Measurements from ENCODE around the gene FAM168A.

FAM168A gene

DNA sequence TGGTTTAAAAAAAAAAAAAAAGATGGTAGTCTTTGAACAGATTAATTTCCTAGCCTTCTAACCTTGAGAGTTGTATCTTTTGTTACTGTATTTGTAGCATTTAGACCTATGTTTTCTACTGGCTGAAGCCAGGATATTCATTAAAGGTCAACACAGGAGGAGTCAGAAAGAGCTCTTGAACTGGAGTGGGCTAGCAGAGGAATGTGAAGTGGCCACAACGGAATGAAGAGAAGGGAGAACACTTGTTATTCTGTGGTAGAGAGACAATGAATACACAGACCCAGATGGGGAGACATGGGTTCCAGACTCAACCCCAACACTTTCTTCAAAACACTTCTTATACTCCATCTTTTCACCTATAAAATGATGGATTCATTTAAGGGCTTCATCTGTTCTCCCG, 133.6 kb downstream of the FAM168A start:
- no peaks in the 10 kb centered on the region for H3K36me3 ChIP-seq (ENCODE audit: control insufficient read depth, insufficient read depth, low read length)
- no peak overlapping the region for H3K4me3 ChIP-seq (replicated peaks; ENCODE audit: low read depth, low read length)
- TF ChIP-seq, protein P1, sequence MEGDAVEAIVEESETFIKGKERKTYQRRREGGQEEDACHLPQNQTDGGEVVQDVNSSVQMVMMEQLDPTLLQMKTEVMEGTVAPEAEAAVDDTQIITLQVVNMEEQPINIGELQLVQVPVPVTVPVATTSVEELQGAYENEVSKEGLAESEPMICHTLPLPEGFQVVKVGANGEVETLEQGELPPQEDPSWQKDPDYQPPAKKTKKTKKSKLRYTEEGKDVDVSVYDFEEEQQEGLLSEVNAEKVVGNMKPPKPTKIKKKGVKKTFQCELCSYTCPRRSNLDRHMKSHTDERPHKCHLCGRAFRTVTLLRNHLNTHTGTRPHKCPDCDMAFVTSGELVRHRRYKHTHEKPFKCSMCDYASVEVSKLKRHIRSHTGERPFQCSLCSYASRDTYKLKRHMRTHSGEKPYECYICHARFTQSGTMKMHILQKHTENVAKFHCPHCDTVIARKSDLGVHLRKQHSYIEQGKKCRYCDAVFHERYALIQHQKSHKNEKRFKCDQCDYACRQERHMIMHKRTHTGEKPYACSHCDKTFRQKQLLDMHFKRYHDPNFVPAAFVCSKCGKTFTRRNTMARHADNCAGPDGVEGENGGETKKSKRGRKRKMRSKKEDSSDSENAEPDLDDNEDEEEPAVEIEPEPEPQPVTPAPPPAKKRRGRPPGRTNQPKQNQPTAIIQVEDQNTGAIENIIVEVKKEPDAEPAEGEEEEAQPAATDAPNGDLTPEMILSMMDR (IDR thresholded peaks at IDR 0.05; ENCODE audit: insufficient read depth, low read length, poor library complexity, severe bottlenecking), result no peak
- DNase-seq (ENCODE audit: extremely low read depth, insufficient read length), result no peak
- H3K27me3 ChIP-seq (replicated peaks; ENCODE audit: control insufficient read depth, insufficient read depth, low read length), result no peaks in the 10 kb centered on the region

DNA sequence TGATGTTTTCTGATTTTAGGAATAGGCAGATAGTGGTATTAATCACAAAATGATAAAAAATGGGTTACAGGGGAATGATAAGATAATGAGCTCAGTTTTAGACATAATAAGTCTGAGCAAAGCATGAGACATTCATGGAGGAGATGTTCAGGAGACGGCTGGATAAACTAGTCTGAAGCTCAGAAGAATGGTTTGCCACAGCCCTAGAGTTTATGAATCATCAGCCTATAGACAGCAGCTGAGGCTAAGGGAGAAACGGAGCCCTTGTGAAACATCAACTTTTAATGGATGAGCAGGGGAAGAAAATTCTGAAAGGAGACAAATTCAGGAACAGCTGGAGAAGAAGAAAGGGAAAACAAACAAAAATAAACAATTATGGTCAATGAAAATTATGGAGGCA, 134.6 kb downstream of the FAM168A start:
- TF ChIP-seq, protein P1 (IDR thresholded peaks at IDR 0.05; ENCODE audit: insufficient read depth, low read length, poor library complexity, severe bottlenecking), result no peak
- H3K27me3 ChIP-seq (replicated peaks; ENCODE audit: control insufficient read depth, insufficient read depth, low read length), result no peaks in the 10 kb centered on the region
- no peak overlapping the region for H3K4me3 ChIP-seq (replicated peaks; ENCODE audit: low read depth, low read length)
- DNase-seq (ENCODE audit: extremely low read depth, insufficient read length), result no peak
- no peaks in the 10 kb centered on the region for H3K36me3 ChIP-seq (ENCODE audit: control insufficient read depth, insufficient read depth, low read length)

DNA sequence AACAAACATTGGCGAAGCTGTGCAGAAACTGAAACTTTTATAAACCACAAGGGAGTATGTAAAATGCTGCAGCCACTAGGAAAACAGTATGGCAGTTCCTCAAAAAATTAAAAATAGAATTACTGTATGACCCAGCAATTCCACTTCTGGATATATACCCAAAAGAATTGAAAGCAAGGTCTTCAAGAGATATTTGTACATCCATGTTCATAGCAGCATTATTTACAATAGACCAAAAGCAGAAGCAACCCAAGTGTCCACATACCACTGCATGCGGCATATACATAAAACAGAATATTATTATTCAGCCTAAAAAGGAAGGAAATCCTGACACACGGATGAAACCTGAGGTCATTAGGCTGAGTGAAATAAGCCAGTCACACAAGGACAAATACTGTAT, 135.9 kb downstream of the FAM168A start:
- no peak for DNase-seq (ENCODE audit: extremely low read depth, insufficient read length)

DNA sequence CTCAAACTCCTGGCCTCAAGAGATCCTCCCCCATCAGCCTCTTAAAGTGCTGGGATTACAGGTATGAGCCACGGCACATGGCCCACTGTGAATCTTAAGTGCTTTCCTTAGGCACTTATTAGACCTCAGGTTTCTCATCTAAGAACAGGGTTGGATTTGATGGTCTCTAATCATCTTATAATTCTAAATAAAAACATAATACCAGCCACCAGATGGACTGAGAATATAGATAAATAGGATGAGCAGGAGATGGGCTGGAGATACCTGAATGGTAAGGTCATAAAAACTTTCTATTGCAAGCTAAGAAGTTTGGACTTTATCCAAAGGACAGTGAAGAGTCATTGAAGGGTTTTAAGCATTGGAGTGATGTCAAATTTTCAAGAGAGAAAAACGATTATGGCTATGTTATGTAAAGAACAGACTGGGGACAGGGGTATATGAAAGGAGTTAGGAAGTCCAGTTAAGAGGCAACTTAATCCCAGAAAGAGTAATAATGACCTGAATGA, 136.5 kb downstream of the FAM168A start:
- no peak for DNase-seq (ENCODE audit: extremely low read depth, insufficient read length)
- Histone ChIP-seq H3K4me3 (replicated peaks; ENCODE audit: low read depth, low read length) (no peak overlapping the region), H3K36me3 (ENCODE audit: control insufficient read depth, insufficient read depth, low read length) (no peaks in the 10 kb centered on the region), H3K27me3 (replicated peaks; ENCODE audit: control insufficient read depth, insufficient read depth, low read length) (no peaks in the 10 kb centered on the region)
- TF ChIP-seq, protein P1 (IDR thresholded peaks at IDR 0.05; ENCODE audit: insufficient read depth, low read length, poor library complexity, severe bottlenecking), result no peak

More for the DNA sequence above, 135.9 kb downstream of the FAM168A start:
- Histone ChIP-seq H3K36me3 (ENCODE audit: control insufficient read depth, insufficient read depth, low read length) (no peaks in the 10 kb centered on the region), H3K4me3 (replicated peaks; ENCODE audit: low read depth, low read length) (no peak overlapping the region), H3K27me3 (replicated peaks; ENCODE audit: control insufficient read depth, insufficient read depth, low read length) (no peaks in the 10 kb centered on the region)
- TF ChIP-seq, protein P1 (IDR thresholded peaks at IDR 0.05; ENCODE audit: insufficient read depth, low read length, poor library complexity, severe bottlenecking), result no peak

DNA sequence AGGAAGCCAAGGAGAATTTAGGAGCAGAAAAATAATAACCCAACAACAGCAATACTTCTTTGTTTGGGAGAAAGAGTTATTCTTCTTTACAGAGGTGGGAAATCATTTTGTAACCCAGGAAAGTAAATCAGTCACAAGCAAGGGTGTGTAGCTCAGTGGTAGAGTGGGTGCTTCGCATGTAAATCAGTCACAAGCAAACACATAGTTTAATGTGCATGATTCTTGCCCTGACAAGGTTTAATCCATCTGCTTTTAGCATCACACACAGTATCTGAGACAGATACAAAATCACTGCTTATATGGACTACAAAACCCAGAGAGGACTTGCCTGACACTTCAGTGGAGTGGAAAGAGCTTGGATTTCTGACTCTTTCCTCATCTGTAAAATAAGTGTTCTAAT, 139.7 kb downstream of the FAM168A start:
- TF ChIP-seq, protein P1 (IDR thresholded peaks at IDR 0.05; ENCODE audit: insufficient read depth, low read length, poor library complexity, severe bottlenecking), result no peak
- Histone ChIP-seq H3K36me3 (ENCODE audit: control insufficient read depth, insufficient read depth, low read length) (no peaks in the 10 kb centered on the region), H3K4me3 (replicated peaks; ENCODE audit: low read depth, low read length) (no peak overlapping the region), H3K27me3 (replicated peaks; ENCODE audit: control insufficient read depth, insufficient read depth, low read length) (no peaks in the 10 kb centered on the region)
- no peak for DNase-seq (ENCODE audit: extremely low read depth, insufficient read length)

DNA sequence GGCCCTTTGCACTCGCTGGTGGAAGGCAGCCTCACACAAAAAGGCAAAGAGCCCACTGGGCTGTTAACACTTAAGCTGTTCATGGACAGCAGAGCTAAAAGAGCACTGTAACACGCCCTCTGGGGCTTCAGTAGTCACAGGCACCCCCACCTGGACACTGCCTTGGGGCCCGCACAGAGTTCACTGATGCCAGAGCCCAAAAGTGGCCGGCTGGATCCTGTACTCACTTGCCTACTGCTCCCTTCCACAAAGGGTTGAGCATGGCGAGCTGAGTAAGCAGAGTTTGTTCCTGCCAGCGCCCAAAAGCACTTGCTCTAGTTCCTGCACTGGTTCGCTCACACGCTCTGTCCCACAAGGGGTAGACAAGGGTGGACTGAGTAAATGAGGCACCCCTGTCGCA, 142.9 kb downstream of the FAM168A start:
- no peak for DNase-seq (ENCODE audit: extremely low read depth, insufficient read length)
- Histone ChIP-seq H3K4me3 (replicated peaks; ENCODE audit: low read depth, low read length) (no peak overlapping the region), H3K27me3 (replicated peaks; ENCODE audit: control insufficient read depth, insufficient read depth, low read length) (no peaks in the 10 kb centered on the region), H3K36me3 (ENCODE audit: control insufficient read depth, insufficient read depth, low read length) (no peaks in the 10 kb centered on the region)
- TF ChIP-seq, protein P1 (IDR thresholded peaks at IDR 0.05; ENCODE audit: insufficient read depth, low read length, poor library complexity, severe bottlenecking), result no peak

Measured in GM06990 (cell line).